Osteoblast (primary cell): ENCODE data around the gene AGO3. TPM values are rescaled to one million over a fixed set of nuclear protein-coding genes. Genes with fewer than 3 reads are reported as not detected.

Source experiments
- DNase-seq: peaks from one replicate; pipeline ENCODE4 v3.0.0; 2011; ENCODE audit warnings: low spot score, mixed read lengths; ENCODE audit not compliant: insufficient read length; ENCODE audit errors: missing footprints
- H2AFZ ChIP-seq: 2 replicates; pipeline ENCODE4 v1.6.0; 2011; ENCODE audit warnings: mild to moderate bottlenecking, low read length
- H3K27ac ChIP-seq: 2 replicates; pipeline ENCODE4 v1.5.1; 2011; ENCODE audit warnings: mild to moderate bottlenecking, low read depth, low read length, moderate library complexity
- H3K27me3 ChIP-seq: 2 replicates; pipeline ENCODE4 v1.6.0; 2012; ENCODE audit warnings: mild to moderate bottlenecking, control low read depth, inconsistent platforms, low read length, moderate library complexity; ENCODE audit not compliant: insufficient read depth
- H3K36me3 ChIP-seq: 2 replicates; pipeline ENCODE4 v1.5.1; 2011; ENCODE audit warnings: mild to moderate bottlenecking, low read length, control low read depth, moderate library complexity; ENCODE audit not compliant: insufficient read depth
- H3K4me1 ChIP-seq: 2 replicates; pipeline ENCODE4 v1.5.1; 2011; ENCODE audit warnings: mild to moderate bottlenecking, low read length, control low read depth, moderate library complexity; ENCODE audit not compliant: insufficient read depth
- H3K4me2 ChIP-seq: 2 replicates; pipeline ENCODE4 v1.6.0; 2011; ENCODE audit warnings: mild to moderate bottlenecking, low read length; ENCODE audit not compliant: insufficient read depth
- H3K4me3 ChIP-seq: fragments of 200-600 bp; sonication (generic); 3 replicates; pipeline ENCODE4 v1.5.1; 2012; ENCODE audit warnings: mild to moderate bottlenecking, low read length, inconsistent platforms; ENCODE audit not compliant: insufficient read depth
- H3K79me2 ChIP-seq: 2 replicates; pipeline ENCODE4 v1.6.0; 2012; ENCODE audit warnings: mild to moderate bottlenecking, low read length, control low read depth, inconsistent platforms; ENCODE audit not compliant: insufficient read depth
- H3K9me3 ChIP-seq: 2 replicates; pipeline ENCODE4 v1.5.1; 2011; ENCODE audit warnings: low read depth, low read length, control low read depth
- H4K20me1 ChIP-seq: 2 replicates; pipeline ENCODE4 v1.6.0; 2012; ENCODE audit warnings: mild to moderate bottlenecking, low read length, control low read depth; ENCODE audit not compliant: insufficient read depth
- CTCF ChIP-seq: IDR thresholded peaks from 2 replicates; pipeline ENCODE4 v1.5.1; 2011; ENCODE audit warnings: mild to moderate bottlenecking, low read depth, low read length, moderate library complexity; ENCODE audit errors: extremely low read depth
- total RNA-seq: library from RNA; depleted of rRNA; stranded (reverse); fragments of >200 nt; gene quantifications from 2 replicates; pipeline ENCODE4 v1.2.3, GENCODE V29; 2012

Gene AGO3
- total RNA-seq, 1 donor = 14.8 TPM

DNA sequence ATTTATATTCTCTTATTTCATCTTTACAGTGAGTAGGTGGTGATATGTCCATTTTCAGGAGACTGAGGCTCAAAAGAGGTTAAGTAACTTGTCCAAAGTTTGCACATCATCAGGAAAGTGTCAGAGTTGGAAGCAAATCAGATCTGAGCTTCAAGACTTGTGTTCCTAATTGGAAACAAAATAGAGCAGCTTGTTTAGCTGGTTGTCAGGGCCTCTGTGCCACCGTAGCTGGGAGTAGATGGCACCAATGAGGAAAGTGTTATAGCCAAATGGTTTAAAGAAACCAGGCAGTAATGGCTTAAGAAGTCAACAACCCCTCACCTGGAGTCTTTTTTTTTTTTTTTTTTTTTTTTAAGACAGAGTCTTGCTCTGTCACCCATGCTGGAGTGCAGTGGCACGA lies 28.2 kb upstream of the AGO3 start:
- DNase-seq = no peak
- Histone ChIP-seq H3K36me3 (peaks cover 26% of the 10 kb centered on the region), H3K4me1 (no peaks in the 10 kb centered on the region), H3K4me2 (no peak overlapping the region), H2AFZ (no peak overlapping the region), H3K27me3 (no peaks in the 10 kb centered on the region), H3K4me3 (no peak overlapping the region), H4K20me1 (no peaks in the 10 kb centered on the region), H3K27ac (no peak overlapping the region), H3K79me2 (no peaks in the 10 kb centered on the region), H3K9me3 (no peaks in the 10 kb centered on the region)
- no peak for TF ChIP-seq CTCF

- H3K27me3 ChIP-seq = no peaks in the 10 kb centered on the region
- no peaks in the 10 kb centered on the region for H3K9me3 ChIP-seq
- no peaks in the 10 kb centered on the region for H3K4me1 ChIP-seq
- H3K79me2 ChIP-seq = no peaks in the 10 kb centered on the region
- DNase-seq = no peak
- peaks cover 58% of the 10 kb centered on the region for H3K36me3 ChIP-seq
- no peak overlapping the region for H3K27ac ChIP-seq
- H4K20me1 ChIP-seq = no peaks in the 10 kb centered on the region
- H3K4me3 ChIP-seq = no peak overlapping the region
- no peak for TF ChIP-seq CTCF
- H2AFZ ChIP-seq = no peak overlapping the region
- no peak overlapping the region for H3K4me2 ChIP-seq
Observed at GRCh38 chr1:35914717-35915116, 16.2 kb upstream of the AGO3 start.

- DNase-seq = no peak
Observed at GRCh38 chr1:35915693-35916092, 15.2 kb upstream of the AGO3 start.

GRCh38 chr1:35923791-35924221 lies 7.1 kb upstream of the AGO3 start:
- DNase-seq = no peak
- Histone ChIP-seq H3K27ac (no peak overlapping the region), H3K4me1 (no peaks in the 10 kb centered on the region), H3K9me3 (no peaks in the 10 kb centered on the region), H3K27me3 (no peaks in the 10 kb centered on the region), H4K20me1 (no peaks in the 10 kb centered on the region), H3K4me3 (no peak overlapping the region), H3K79me2 (no peaks in the 10 kb centered on the region), H3K4me2 (no peak overlapping the region), H2AFZ (no peak overlapping the region), H3K36me3 (peaks cover 25% of the 10 kb centered on the region)
- no peak for TF ChIP-seq CTCF

More at GRCh38 chr1:35915693-35916092, 15.2 kb upstream of the AGO3 start:
- Histone ChIP-seq H3K4me1 (no peaks in the 10 kb centered on the region), H3K9me3 (no peaks in the 10 kb centered on the region), H3K27me3 (no peaks in the 10 kb centered on the region), H3K27ac (no peak overlapping the region), H3K4me2 (no peak overlapping the region), H3K36me3 (peaks cover 65% of the 10 kb centered on the region), H3K79me2 (no peaks in the 10 kb centered on the region), H2AFZ (no peak overlapping the region), H4K20me1 (no peaks in the 10 kb centered on the region), H3K4me3 (no peak overlapping the region)
- no peak for TF ChIP-seq CTCF
